HCT116 (cell line): ENCODE data around the gene SLC7A8. TPM values are rescaled to one million over a fixed set of nuclear protein-coding genes. Genes with fewer than 3 reads are reported as not detected.

Source experiments
- ATAC-seq: fragments of 200-7000 bp; cut with Tn5 transposase; 2 replicates; pipeline ENCODE4 v1.9.1; 2020; ENCODE audit warnings: mild to moderate bottlenecking, moderate library complexity
- BruUV-seq: library from RNA; stranded (reverse); fragments of 400-500 nt; replicated peaks from 2 replicates; lab custom pipeline; 2021; lab: Mats Ljungman, UMichigan
- CTCF ChIA-PET: fragments of 300-600 bp; sonication (Branson Sonifier 250); formaldehyde crosslinking; loops from one replicate; lab custom pipeline; 2021; ENCODE audit warnings: antibody characterized with exemption; lab: Charles Lee
- POLR2A ChIA-PET: fragments of 300-600, 350-600 bp; sonication (Branson Sonifier 250); formaldehyde crosslinking; loops from one replicate; lab custom pipeline; 2021; ENCODE audit warnings: antibody characterized with exemption; lab: Charles Lee
- RAD21 ChIA-PET, 2 experiments: fragments of 300-600 bp; sonication (Branson Sonifier 250); formaldehyde crosslinking; loops; one replicate each; lab custom pipeline; 2023; ENCODE audit warnings: low total read pairs in 2 of 2; ENCODE audit not compliant: uncharacterized antibody in 2 of 2, unreplicated experiment in 2 of 2, low non-redundant PET in 1 of 2; lab: Charles Lee
- DNase-seq: peaks from one replicate; pipeline ENCODE4 v3.0.0-alpha.2; 2010; ENCODE audit warnings: low read depth, low spot score
- H2AFZ ChIP-seq: fragments of 200-600 bp; shearing (Covaris generic), sonication (generic); 2 replicates; pipeline ENCODE4 v1.6.1; 2017; ENCODE audit warnings: low read depth, mixed run types, mixed read lengths, antibody characterized with exemption, low read length; ENCODE audit not compliant: poor library complexity, severe bottlenecking
- H3K27ac ChIP-seq: 2 replicates; pipeline ENCODE4 v1.5.1; 2012; ENCODE audit warnings: low read depth, low read length
- H3K27me3 ChIP-seq: fragments of 200-600 bp; sonication (generic); 2 replicates; pipeline ENCODE4 v1.6.1; 2016; ENCODE audit warnings: mixed run types, low read length, mixed read lengths; ENCODE audit not compliant: insufficient read depth
- H3K36me3 ChIP-seq, 2 experiments: fragments of 200-500 bp in 1 of 2; fragments of 200-600 bp in 1 of 2; sonication (Bioruptor generic) in 1 of 2; sonication (generic) in 1 of 2; 2 replicates each; pipeline versions ENCODE4 v1.5.1 to v1.6.1; 2014 to 2016; ENCODE audit warnings: low read length in 2 of 2, inconsistent platforms in 1 of 2, mixed read lengths in 1 of 2, mixed run types in 1 of 2; ENCODE audit not compliant: insufficient read depth in 2 of 2, control insufficient read depth in 1 of 2
- H3K4me1 ChIP-seq, 2 experiments: fragments of 200-600 bp in 1 of 2; sonication (generic) in 1 of 2; 2 replicates each; pipeline versions ENCODE4 v1.5.1 to v1.6.1; 2012 to 2017; ENCODE audit warnings: low read length in 2 of 2, inconsistent platforms in 1 of 2, mild to moderate bottlenecking in 1 of 2, mixed read lengths in 1 of 2, mixed run types in 1 of 2, moderate library complexity in 1 of 2; ENCODE audit not compliant: insufficient read depth in 2 of 2, control insufficient read depth in 1 of 2
- H3K4me2 ChIP-seq: fragments of 200-600 bp; sonication (generic); 2 replicates; pipeline ENCODE4 v1.6.1; 2017; ENCODE audit warnings: mixed run types, low read length, mixed read lengths
- H3K4me3 ChIP-seq, 2 experiments: fragments of 200-600 bp in 1 of 2; sonication (generic) in 1 of 2; replicated peaks in 1 of 2; 2 replicates each; pipeline ENCODE4 v1.5.1; 2011 to 2016; ENCODE audit warnings: low read length in 2 of 2, control low read depth in 1 of 2, low read depth in 1 of 2, mild to moderate bottlenecking in 1 of 2, mixed read lengths in 1 of 2, mixed run types in 1 of 2
- H3K79me2 ChIP-seq: fragments of 200-600 bp; sonication (generic); 2 replicates; pipeline ENCODE4 v1.6.1; 2017; ENCODE audit warnings: mild to moderate bottlenecking, mixed run types, low read length, moderate library complexity, mixed read lengths; ENCODE audit not compliant: insufficient read depth
- H3K9ac ChIP-seq: fragments of 200-600 bp; sonication (generic); 2 replicates; pipeline ENCODE4 v1.6.1; 2016; ENCODE audit warnings: low read length, mixed read lengths
- H3K9me2 ChIP-seq: fragments of 200-600 bp; sonication (generic), shearing (Covaris generic); 2 replicates; pipeline ENCODE4 v1.6.1; 2017; ENCODE audit warnings: mixed run types, mild to moderate bottlenecking, moderate library complexity; ENCODE audit not compliant: insufficient read depth
- H3K9me3 ChIP-seq, 2 experiments: fragments of 200-500 bp in 1 of 2; fragments of 200-600 bp in 1 of 2; sonication (Bioruptor generic) in 1 of 2; sonication (generic) in 1 of 2; 2 replicates each; pipeline ENCODE4 v1.6.1; 2014 to 2017; ENCODE audit warnings: low read length in 2 of 2, mixed read lengths in 2 of 2, inconsistent platforms in 1 of 2, low read depth in 1 of 2, mild to moderate bottlenecking in 1 of 2, mixed run types in 1 of 2, moderate library complexity in 1 of 2; ENCODE audit not compliant: control insufficient read depth in 1 of 2, insufficient read depth in 1 of 2
- H4K20me1 ChIP-seq: fragments of 200-600 bp; sonication (generic), shearing (Covaris generic); 2 replicates; pipeline ENCODE4 v1.6.1; 2017; ENCODE audit warnings: mixed run types, mild to moderate bottlenecking, moderate library complexity; ENCODE audit not compliant: insufficient read depth
- CBX3 ChIP-seq: IDR thresholded peaks from 2 replicates; pipeline ENCODE4 v1.6.1; 2012; ENCODE audit warnings: low read depth
- CEBPB ChIP-seq: IDR thresholded peaks from 2 replicates; pipeline ENCODE4 v1.6.1; 2012; ENCODE audit warnings: low read depth
- EGR1 ChIP-seq: IDR thresholded peaks from 2 replicates; pipeline ENCODE4 v1.6.1; 2012; ENCODE audit warnings: low read depth
- ELF1 ChIP-seq: IDR thresholded peaks from 2 replicates; pipeline ENCODE4 v1.6.1; 2012; ENCODE audit warnings: low read depth, borderline replicate concordance
- JUND ChIP-seq: IDR thresholded peaks from 2 replicates; pipeline ENCODE4 v1.6.1; 2012
- POLR2AphosphoS5 ChIP-seq: IDR thresholded peaks from 2 replicates; pipeline ENCODE4 v1.6.1; 2011; ENCODE audit warnings: mild to moderate bottlenecking, low read depth, low read length, moderate library complexity
- REST ChIP-seq: IDR thresholded peaks from 2 replicates; pipeline ENCODE4 v1.6.1; 2012; ENCODE audit warnings: low read depth
- YY1 ChIP-seq: IDR thresholded peaks from 2 replicates; pipeline ENCODE4 v1.6.1; 2011; ENCODE audit warnings: low read length, low read depth, moderate library complexity, mild to moderate bottlenecking; ENCODE audit not compliant: insufficient replicate concordance; ENCODE audit errors: extremely low read depth
- ZNF274 ChIP-seq: fragments of 200-500 bp; sonication (Bioruptor generic); IDR thresholded peaks from 2 replicates; pipeline ENCODE4 v1.6.1; 2014; ENCODE audit warnings: mild to moderate bottlenecking, low read depth, low read length, inconsistent platforms
- intact Hi-C: fragments of 100-400 bp; cut with micrococcal nuclease; formaldehyde crosslinking; loops from 2 replicates; pipeline ENCODE4 v1.10.0; 2022
- total RNA-seq: library from RNA; stranded (reverse); gene quantifications from one replicate; pipeline ENCODE4 v1.2.1, GENCODE V29; 2021; ENCODE audit not compliant: unreplicated experiment

The SLC7A8 gene
- total RNA-seq, 1 experiment from 2014 or later, result 5.3 TPM

- no peaks in the 10 kb centered on the region for H3K9me2 ChIP-seq
- H4K20me1 ChIP-seq, result no peaks in the 10 kb centered on the region
- DNase-seq (no peak), ATAC-seq (no peak)
- no peak within 1 kb of the TSS for H3K4me3 ChIP-seq
- ChIA-PET CTCF (interaction anchor here (2.1 to 4.3 kb wide), 2 partner anchors 50 to 67 kb away, joined by 7 to 162 read pairs; partner anchors contain the start of gene SLC7A8), RAD21 (interaction anchor here in 1 of 2 experiments (0.6 to 0.8 kb wide), 2 partner anchors 66 to 68 kb away, joined by 4 read pairs; no protein-coding TSS in a partner anchor), POLR2A (no interaction called here)
- no peak within 1 kb of the TSS for H3K4me2 ChIP-seq
- H3K27ac ChIP-seq, result no peak within 1 kb of the TSS
- no peaks in the 10 kb centered on the region for H3K79me2 ChIP-seq
- no peak within 1 kb of the TSS for H3K9ac ChIP-seq
- H2AFZ ChIP-seq, result no peak within 1 kb of the TSS
- H3K9me3 ChIP-seq, result no peaks in the 10 kb centered on the region
- intact Hi-C loops, result no loop called here
- BruUV-seq, result no TSS peak
- H3K36me3 ChIP-seq, result no peaks in the 10 kb centered on the region
- H3K27me3 ChIP-seq, result no peaks in the 10 kb centered on the region
- no peak for TF ChIP-seq JUND
- no peak for TF ChIP-seq POLR2AphosphoS5
- TF ChIP-seq EGR1, result no peak
- TF ChIP-seq REST, result no peak
- no peak for TF ChIP-seq CBX3
- no peak for TF ChIP-seq ELF1
- no peak for TF ChIP-seq YY1
- TF ChIP-seq CEBPB, result no peak
- no peak for TF ChIP-seq ZNF274
- H3K4me1 ChIP-seq, result peaks cover 12 to 23% of the 10 kb centered on the region in 2 experiments
Measured at GRCh38 chr14:23118506-23119362, 64.7 kb downstream of the SLC7A8 start, which contains the start of gene CEBPE. CEBPE (minus strand) TSS chr14:23119255; CDS start chr14:23119091, 164 bp downstream.
